Panc1 (cell line): ENCODE results near the gene PDE4B. TPM values are rescaled to one million over a fixed set of nuclear protein-coding genes. Genes with fewer than 3 reads are reported as not detected.

Experiments used
- ATAC-seq: fragments of 200-7000 bp; cut with Tn5 transposase; 2 replicates; pipeline ENCODE4 v1.9.1; 2020; ENCODE audit warnings: mild to moderate bottlenecking, moderate library complexity
- BruUV-seq: library from RNA; stranded (reverse); fragments of 400-500 nt; replicated peaks from 2 replicates; lab custom pipeline; 2021; lab: Mats Ljungman, UMichigan
- CTCF ChIA-PET: fragments of 300-600 bp; sonication (Branson Sonifier 250); formaldehyde crosslinking; loops from one replicate; lab custom pipeline; 2022; ENCODE audit warnings: antibody characterized with exemption; lab: Charles Lee
- POLR2A ChIA-PET: fragments of 300-600 bp; sonication (Branson Sonifier 250); formaldehyde crosslinking; loops from one replicate; lab custom pipeline; 2022; ENCODE audit warnings: antibody characterized with exemption; lab: Charles Lee
- DNase-seq: peaks from one replicate; pipeline ENCODE4 v3.0.0-alpha.2; 2010; ENCODE audit warnings: low read depth, low spot score
- H3K27ac ChIP-seq: 2 replicates; pipeline ENCODE4 v1.5.1; 2011; ENCODE audit warnings: mild to moderate bottlenecking, low read length, inconsistent platforms
- H3K27me3 ChIP-seq: fragments of 200-500 bp; sonication (Bioruptor generic); 2 replicates; pipeline ENCODE4 v1.6.0; 2014; ENCODE audit warnings: low read length, inconsistent platforms; ENCODE audit not compliant: control insufficient read depth, insufficient read depth
- H3K36me3 ChIP-seq: fragments of 200-500 bp; sonication (Bioruptor generic); 2 replicates; pipeline ENCODE4 v1.5.1; 2014; ENCODE audit warnings: inconsistent platforms, mild to moderate bottlenecking, low read length, moderate library complexity; ENCODE audit not compliant: control insufficient read depth, insufficient read depth
- H3K4me1 ChIP-seq: 2 replicates; pipeline ENCODE4 v1.5.1; 2011; ENCODE audit warnings: inconsistent platforms, mild to moderate bottlenecking, low read length, moderate library complexity; ENCODE audit not compliant: control insufficient read depth, insufficient read depth
- H3K4me3 ChIP-seq, 2 experiments: 2 replicates each; pipeline ENCODE4 v1.5.1; 2011 to 2012; ENCODE audit warnings: low read depth in 2 of 2, low read length in 2 of 2, mild to moderate bottlenecking in 2 of 2, inconsistent platforms in 1 of 2, moderate library complexity in 1 of 2
- H3K9me3 ChIP-seq: fragments of 200-500 bp; sonication (Bioruptor generic); 2 replicates; pipeline ENCODE4 v1.5.1; 2014; ENCODE audit warnings: low read depth, mild to moderate bottlenecking, inconsistent platforms, low read length, moderate library complexity; ENCODE audit not compliant: control insufficient read depth, insufficient read depth
- CTCF ChIP-seq: fragments of 450-650 bp; IDR thresholded peaks from 2 replicates; pipeline ENCODE4 v1.5.1; 2017; ENCODE audit warnings: mild to moderate bottlenecking
- POLR2AphosphoS5 ChIP-seq: IDR thresholded peaks from 2 replicates; pipeline ENCODE4 v1.6.1; 2012; ENCODE audit warnings: mild to moderate bottlenecking, low read depth, low read length, moderate library complexity
- SIN3A ChIP-seq: IDR thresholded peaks from 2 replicates; pipeline ENCODE4 v1.6.1; 2012; ENCODE audit warnings: low read depth, mild to moderate bottlenecking, low read length, moderate library complexity, borderline replicate concordance; ENCODE audit not compliant: insufficient read depth
- TCF7L2 ChIP-seq: IDR thresholded peaks from 2 replicates; pipeline ENCODE4 v1.6.1; 2011; ENCODE audit warnings: mild to moderate bottlenecking, low read depth, low read length, inconsistent platforms
- in situ Hi-C: cut with HindIII; loops from 2 replicates; pipeline ENCODE4 v1.10.0; 2016; ENCODE audit warnings: low sequenced_read_pairs, low pct_unique_long_range_greater_than_20kb
- intact Hi-C: fragments of 100-400 bp; cut with micrococcal nuclease; formaldehyde crosslinking; loops from one replicate; pipeline ENCODE4 v1.10.0; 2022; ENCODE audit not compliant: unreplicated experiment
- total RNA-seq: library from RNA; stranded (reverse); gene quantifications from one replicate; pipeline ENCODE4 v1.2.1, GENCODE V29; 2021; ENCODE audit not compliant: unreplicated experiment
- TF ChIP-seq, protein P1 (sequence below), 2 experiments: IDR thresholded peaks; 2 replicates each; pipeline ENCODE4 v1.6.1; 2011 to 2012; ENCODE audit warnings: low read depth in 2 of 2, control low read depth in 1 of 2, low read length in 1 of 2, mild to moderate bottlenecking in 1 of 2, moderate library complexity in 1 of 2; ENCODE audit not compliant: insufficient read depth in 1 of 2

Gene PDE4B
- total RNA-seq, 1 experiment from 2014 or later = 0.26 TPM

GRCh38 chr1:65836686-65837085 is 44.0 kb downstream of the PDE4B start:
- ChIA-PET CTCF (no interaction called here), POLR2A (no interaction called here)
- Histone ChIP-seq H3K27ac (no peak overlapping the region), H3K9me3 (no peaks in the 10 kb centered on the region), H3K4me3 (no peak overlapping the region), H3K4me1 (no peaks in the 10 kb centered on the region), H3K36me3 (no peaks in the 10 kb centered on the region), H3K27me3 (no peaks in the 10 kb centered on the region)
- DNase-seq (no peak), ATAC-seq (no peak)
- in situ Hi-C loops (no loop called here), intact Hi-C loops (no loop called here)
- TF ChIP-seq, protein P1, sequence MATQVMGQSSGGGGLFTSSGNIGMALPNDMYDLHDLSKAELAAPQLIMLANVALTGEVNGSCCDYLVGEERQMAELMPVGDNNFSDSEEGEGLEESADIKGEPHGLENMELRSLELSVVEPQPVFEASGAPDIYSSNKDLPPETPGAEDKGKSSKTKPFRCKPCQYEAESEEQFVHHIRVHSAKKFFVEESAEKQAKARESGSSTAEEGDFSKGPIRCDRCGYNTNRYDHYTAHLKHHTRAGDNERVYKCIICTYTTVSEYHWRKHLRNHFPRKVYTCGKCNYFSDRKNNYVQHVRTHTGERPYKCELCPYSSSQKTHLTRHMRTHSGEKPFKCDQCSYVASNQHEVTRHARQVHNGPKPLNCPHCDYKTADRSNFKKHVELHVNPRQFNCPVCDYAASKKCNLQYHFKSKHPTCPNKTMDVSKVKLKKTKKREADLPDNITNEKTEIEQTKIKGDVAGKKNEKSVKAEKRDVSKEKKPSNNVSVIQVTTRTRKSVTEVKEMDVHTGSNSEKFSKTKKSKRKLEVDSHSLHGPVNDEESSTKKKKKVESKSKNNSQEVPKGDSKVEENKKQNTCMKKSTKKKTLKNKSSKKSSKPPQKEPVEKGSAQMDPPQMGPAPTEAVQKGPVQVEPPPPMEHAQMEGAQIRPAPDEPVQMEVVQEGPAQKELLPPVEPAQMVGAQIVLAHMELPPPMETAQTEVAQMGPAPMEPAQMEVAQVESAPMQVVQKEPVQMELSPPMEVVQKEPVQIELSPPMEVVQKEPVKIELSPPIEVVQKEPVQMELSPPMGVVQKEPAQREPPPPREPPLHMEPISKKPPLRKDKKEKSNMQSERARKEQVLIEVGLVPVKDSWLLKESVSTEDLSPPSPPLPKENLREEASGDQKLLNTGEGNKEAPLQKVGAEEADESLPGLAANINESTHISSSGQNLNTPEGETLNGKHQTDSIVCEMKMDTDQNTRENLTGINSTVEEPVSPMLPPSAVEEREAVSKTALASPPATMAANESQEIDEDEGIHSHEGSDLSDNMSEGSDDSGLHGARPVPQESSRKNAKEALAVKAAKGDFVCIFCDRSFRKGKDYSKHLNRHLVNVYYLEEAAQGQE (IDR thresholded peaks at IDR 0.05; ENCODE audit: insufficient read depth in 1 of 2, low read depth in 2 of 2, low read length in 1 of 2) = no peak
- TF ChIP-seq SIN3A (no peak), TCF7L2 (no peak), POLR2AphosphoS5 (no peak), CTCF (no peak)
- BruUV-seq = no TSS peak

DNA sequence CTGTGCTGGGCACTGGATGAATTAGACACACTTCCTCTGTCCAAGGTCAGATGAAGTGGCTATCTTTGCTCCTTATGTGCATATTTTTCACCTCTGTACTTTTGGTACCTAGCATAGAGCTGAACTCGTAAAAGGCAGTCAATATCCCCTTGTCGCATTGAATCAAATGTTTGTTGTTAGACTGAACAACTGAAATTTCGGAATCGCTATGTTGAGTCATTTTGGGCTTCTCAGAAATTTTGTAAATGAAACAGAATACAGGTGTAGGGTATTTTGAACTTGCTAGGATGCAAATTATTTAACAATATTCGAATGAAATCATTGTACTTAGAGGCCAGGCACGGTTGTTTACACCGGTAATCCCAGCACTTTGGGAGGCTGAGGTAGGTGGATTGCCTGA is 48.0 kb downstream of the PDE4B start:
- no peaks in the 10 kb centered on the region for H3K4me1 ChIP-seq
- ChIA-PET POLR2A (no interaction called here), CTCF (no interaction called here)
- TF ChIP-seq POLR2AphosphoS5 (no peak), TCF7L2 (no peak), CTCF (no peak), SIN3A (no peak)
- TF ChIP-seq, protein P1 (IDR thresholded peaks at IDR 0.05; ENCODE audit: insufficient read depth in 1 of 2, low read depth in 2 of 2, low read length in 1 of 2) = no peak
- no peak overlapping the region for H3K27ac ChIP-seq
- H3K4me3 ChIP-seq = no peak overlapping the region
- in situ Hi-C loops (no loop called here), intact Hi-C loops (no loop called here)
- DNase-seq = no peak
- no peaks in the 10 kb centered on the region for H3K27me3 ChIP-seq
- BruUV-seq = no TSS peak
- H3K36me3 ChIP-seq = no peaks in the 10 kb centered on the region
- no peak for ATAC-seq
- H3K9me3 ChIP-seq = no peaks in the 10 kb centered on the region
